DOHH2 (cell line): ENCODE measurements around the gene GRM4.

Experiments
- H3F3A ChIP-seq: fragments of 200-600 bp; sonication (generic), shearing (Covaris generic); 2 replicates; pipeline ENCODE4 v1.6.0; 2016; ENCODE audit warnings: antibody characterized with exemption, mild to moderate bottlenecking; ENCODE audit not compliant: control insufficient read depth, insufficient read depth
- H3K27ac ChIP-seq: fragments of 200-600 bp; sonication (generic); 2 replicates; pipeline ENCODE4 v1.5.1; 2014; ENCODE audit warnings: low read depth, mild to moderate bottlenecking, low read length, moderate library complexity
- H3K27me3 ChIP-seq: fragments of 200-600 bp; sonication (generic); 2 replicates; pipeline ENCODE4 v1.6.1; 2014; ENCODE audit warnings: mild to moderate bottlenecking, low read length, mixed read lengths; ENCODE audit not compliant: control insufficient read depth
- H3K36me3 ChIP-seq: fragments of 200-600 bp; sonication (generic); 2 replicates; pipeline ENCODE4 v1.6.1; 2014; ENCODE audit warnings: mild to moderate bottlenecking, low read length, moderate library complexity, mixed read lengths; ENCODE audit not compliant: control insufficient read depth
- H3K4me1 ChIP-seq: fragments of 200-600 bp; sonication (generic); 2 replicates; pipeline ENCODE4 v1.6.1; 2014; ENCODE audit warnings: mild to moderate bottlenecking, low read length, mixed read lengths; ENCODE audit not compliant: control insufficient read depth
- H3K4me2 ChIP-seq: fragments of 200-600 bp; sonication (generic); 2 replicates; pipeline ENCODE4 v1.6.0; 2014; ENCODE audit warnings: mild to moderate bottlenecking, low read length, moderate library complexity
- H3K4me3 ChIP-seq: fragments of 200-600 bp; sonication (generic); 2 replicates; pipeline ENCODE4 v1.5.1; 2014; ENCODE audit warnings: mild to moderate bottlenecking, low read length, mixed read lengths
- H3K79me2 ChIP-seq: fragments of 200-600 bp; sonication (generic); 2 replicates; pipeline ENCODE4 v1.6.1; 2014; ENCODE audit warnings: mild to moderate bottlenecking, low read length, mixed read lengths; ENCODE audit not compliant: control insufficient read depth
- H3K9me2 ChIP-seq: fragments of 200-600 bp; sonication (generic); replicated peaks from 2 replicates; pipeline ENCODE4 v1.6.1; 2014; ENCODE audit warnings: mild to moderate bottlenecking, low read length, mixed read lengths; ENCODE audit not compliant: control insufficient read depth
- H3K9me3 ChIP-seq: fragments of 200-600 bp; sonication (generic); 2 replicates; pipeline ENCODE4 v1.6.1; 2014; ENCODE audit warnings: antibody characterized with exemption, low read length, mixed read lengths; ENCODE audit not compliant: control insufficient read depth, insufficient read depth
- H4K20me1 ChIP-seq: fragments of 200-600 bp; sonication (generic); 2 replicates; pipeline ENCODE4 v1.6.0; 2014; ENCODE audit warnings: low read depth, mild to moderate bottlenecking, antibody characterized with exemption, low read length, moderate library complexity; ENCODE audit not compliant: control insufficient read depth, insufficient read depth
- CTCF ChIP-seq: fragments of 200-600 bp; sonication (generic); IDR thresholded peaks from one replicate; pipeline ENCODE4 v1.5.1; 2014; ENCODE audit warnings: antibody characterized with exemption, mild to moderate bottlenecking, low read depth, low read length; ENCODE audit not compliant: poor library complexity, severe bottlenecking
- EZH2phosphoT487 ChIP-seq: fragments of 200-600 bp; sonication (generic); IDR thresholded peaks from 2 replicates; pipeline ENCODE4 v1.6.1; 2017; ENCODE audit warnings: borderline replicate concordance, mild to moderate bottlenecking, antibody characterized with exemption, low read length, moderate library complexity, mixed read lengths

GRM4 gene

GRCh38 chr6:34135541-34135940 lies 10.3 kb downstream of the GRM4 start:
- H3K9me3 ChIP-seq, result no peaks in the 10 kb centered on the region
- H4K20me1 ChIP-seq, result no peaks in the 10 kb centered on the region
- no peaks in the 10 kb centered on the region for H3F3A ChIP-seq
- no peak overlapping the region for H3K27ac ChIP-seq
- peaks cover 21% of the 10 kb centered on the region for H3K27me3 ChIP-seq
- H3K36me3 ChIP-seq, result no peaks in the 10 kb centered on the region
- no peaks in the 10 kb centered on the region for H3K79me2 ChIP-seq
- no peaks in the 10 kb centered on the region for H3K4me1 ChIP-seq
- no peak overlapping the region for H3K4me3 ChIP-seq
- TF ChIP-seq EZH2phosphoT487 (no peak), CTCF (no peak)
- H3K9me2 ChIP-seq, result no peaks in the 10 kb centered on the region
- H3K4me2 ChIP-seq, result no peak overlapping the region

- Histone ChIP-seq H3F3A (no peaks in the 10 kb centered on the region), H3K79me2 (no peaks in the 10 kb centered on the region), H4K20me1 (no peaks in the 10 kb centered on the region), H3K9me3 (no peaks in the 10 kb centered on the region), H3K4me3 (no peak overlapping the region), H3K36me3 (no peaks in the 10 kb centered on the region), H3K27ac (no peak overlapping the region), H3K9me2 (no peaks in the 10 kb centered on the region), H3K4me1 (no peaks in the 10 kb centered on the region), H3K4me2 (no peak overlapping the region), H3K27me3 (peaks cover 11% of the 10 kb centered on the region; the same call in 1 of the 2 replicates)
- TF ChIP-seq CTCF (no peak), EZH2phosphoT487 (no peak)
These were observed 13.3 kb downstream of the GRM4 start for GRCh38 chr6:34132486-34133185.

- Histone ChIP-seq H3K9me3 (no peaks in the 10 kb centered on the region), H3F3A (no peaks in the 10 kb centered on the region), H3K9me2 (no peaks in the 10 kb centered on the region), H3K4me1 (no peaks in the 10 kb centered on the region), H3K4me2 (no peak overlapping the region), H4K20me1 (0 out of 2 replicates have a peak, but pooled peaks cover 3% of the 10 kb centered on the region), H3K27me3 (peaks cover 11% of the 10 kb centered on the region; the same call in 1 of the 2 replicates), H3K27ac (no peak overlapping the region), H3K36me3 (no peaks in the 10 kb centered on the region), H3K79me2 (no peaks in the 10 kb centered on the region), H3K4me3 (no peak overlapping the region)
- no peak for TF ChIP-seq CTCF
- TF ChIP-seq EZH2phosphoT487, result no peak
These were observed 14.3 kb downstream of the GRM4 start for GRCh38 chr6:34131326-34132290.
